ENCODE results near the gene SS18.

GRCh38 chr18:26082475-26082874, 7.9 kb downstream of the SS18 start:
- TF ChIP-seq CTCF (IDR thresholded peaks at IDR 0.05) (no peak), POLR2A (IDR thresholded peaks at IDR 0.05) (no peak)
